Vagina (tissue), 2 donors: ENCODE results near the gene HOXD13. TPM values are rescaled to one million over a fixed set of nuclear protein-coding genes. Genes with fewer than 3 reads are reported as not detected.

Source experiments
- DNase-seq, 2 donors: peaks; one replicate each; pipeline ENCODE4 v3.0.0-alpha.2; 2017; ENCODE audit errors: extremely low spot score in 2 of 2
- H3K27ac ChIP-seq: fragments of 200-600 bp; sonication (generic); one replicate; pipeline ENCODE4 v1.5.1; 2019
- H3K27me3 ChIP-seq: fragments of 200-600 bp; sonication (generic); one replicate; pipeline ENCODE4 v1.5.1; 2019
- H3K36me3 ChIP-seq, 2 donors: fragments of 200-600 bp; sonication (generic); one replicate each; pipeline ENCODE4 v1.5.1; 2017 to 2019
- H3K4me1 ChIP-seq: fragments of 200-600 bp; sonication (generic); one replicate; pipeline ENCODE4 v1.5.1; 2019
- H3K4me3 ChIP-seq, 2 donors: fragments of 200-600 bp; sonication (generic); 1 replicate in 1 of 2; 2 replicates in 1 of 2; pipeline ENCODE4 v1.5.1; 2016 to 2019
- H3K9me3 ChIP-seq: fragments of 200-600 bp; sonication (generic); one replicate; pipeline ENCODE4 v1.5.1; 2019
- POLR2A ChIP-seq, 2 donors: fragments of 450-650 bp; IDR thresholded peaks; one replicate each; pipeline ENCODE4 v1.6.1; 2017; ENCODE audit warnings: antibody characterized with exemption in 2 of 2, mild to moderate bottlenecking in 2 of 2, moderate library complexity in 2 of 2
- POLR2AphosphoS5 ChIP-seq, 2 donors: sonication (generic); formaldehyde crosslinking; IDR thresholded peaks; one replicate each; pipeline ENCODE4 v1.9.0; 2017; ENCODE audit warnings: antibody characterized with exemption in 2 of 2, mild to moderate bottlenecking in 2 of 2, low read depth in 1 of 2; ENCODE audit not compliant: insufficient read depth in 1 of 2
- intact Hi-C: fragments of 100-400 bp; cut with DNase I; formaldehyde crosslinking; loops from one replicate; pipeline ENCODE4 v1.15.1; 2023
- total RNA-seq: library from RNA; depleted of rRNA; stranded (reverse); fragments of >200 nt; gene quantifications from one replicate; pipeline ENCODE4 v1.2.3, GENCODE V29; 2016
- TF ChIP-seq, protein P1 (sequence below), 3 experiments: fragments of 450-650 bp in 2 of 3; fragments of 200-600 bp in 1 of 3; sonication (generic) in 1 of 3; IDR thresholded peaks; one replicate each; pipeline ENCODE4 v1.5.1; 2017 to 2019; ENCODE audit warnings: antibody characterized with exemption in 3 of 3, mild to moderate bottlenecking in 2 of 3, moderate library complexity in 2 of 3

HOXD13 gene
- total RNA-seq, 1 donor from 2014 or later: 15.7 TPM

DNA sequence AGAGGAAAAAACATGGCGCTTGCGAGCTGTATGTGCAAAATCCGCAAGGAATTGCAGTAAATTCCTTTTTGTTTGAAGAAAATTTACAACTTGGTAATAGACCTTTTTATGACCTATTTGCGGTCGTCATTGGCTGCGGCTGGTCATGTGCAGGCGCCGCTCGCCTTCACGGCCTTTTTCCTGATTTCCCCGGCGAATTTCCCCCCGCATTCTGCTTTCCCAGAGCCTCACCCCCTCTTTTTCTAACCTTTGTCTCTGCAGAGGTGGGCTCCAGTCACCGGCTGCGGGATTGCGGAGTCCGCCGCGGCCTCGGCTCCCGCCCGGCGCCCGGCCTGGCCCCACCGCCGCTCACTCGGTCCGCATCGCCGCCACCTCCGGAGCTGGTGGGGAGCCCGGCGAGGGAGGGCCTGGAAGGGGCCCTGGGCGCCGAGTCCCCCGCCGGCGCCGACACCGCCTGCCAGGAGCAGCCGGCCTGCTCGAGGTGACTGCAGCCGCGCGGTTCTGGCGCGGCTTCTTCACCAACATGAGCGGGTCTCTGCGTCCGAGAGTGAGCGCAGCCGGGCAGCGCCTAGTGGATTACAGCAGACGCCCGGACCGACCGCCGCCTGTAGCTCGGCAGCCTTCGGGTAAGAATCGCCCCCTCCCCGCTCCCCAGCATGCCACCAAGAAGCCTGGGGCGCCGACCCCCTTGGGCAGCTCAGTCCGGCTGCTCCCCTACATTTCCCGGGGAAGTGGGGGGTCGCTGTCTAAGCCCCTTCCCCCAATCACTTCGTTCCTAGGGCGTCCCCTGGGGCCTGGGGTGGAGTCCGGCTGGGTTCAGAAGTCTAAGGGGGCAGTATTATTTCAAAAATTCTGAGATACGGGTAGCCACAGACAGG lies 44.1 kb downstream of the HOXD13 start:
- H3K9me3 ChIP-seq: no peaks in the 10 kb centered on the region
- H3K27me3 ChIP-seq: no peaks in the 10 kb centered on the region
- intact Hi-C loops: no loop called here
- no peaks in the 10 kb centered on the region for H3K36me3 ChIP-seq
- peaks cover 23% of the 10 kb centered on the region for H3K4me1 ChIP-seq
- TF ChIP-seq, protein P1, sequence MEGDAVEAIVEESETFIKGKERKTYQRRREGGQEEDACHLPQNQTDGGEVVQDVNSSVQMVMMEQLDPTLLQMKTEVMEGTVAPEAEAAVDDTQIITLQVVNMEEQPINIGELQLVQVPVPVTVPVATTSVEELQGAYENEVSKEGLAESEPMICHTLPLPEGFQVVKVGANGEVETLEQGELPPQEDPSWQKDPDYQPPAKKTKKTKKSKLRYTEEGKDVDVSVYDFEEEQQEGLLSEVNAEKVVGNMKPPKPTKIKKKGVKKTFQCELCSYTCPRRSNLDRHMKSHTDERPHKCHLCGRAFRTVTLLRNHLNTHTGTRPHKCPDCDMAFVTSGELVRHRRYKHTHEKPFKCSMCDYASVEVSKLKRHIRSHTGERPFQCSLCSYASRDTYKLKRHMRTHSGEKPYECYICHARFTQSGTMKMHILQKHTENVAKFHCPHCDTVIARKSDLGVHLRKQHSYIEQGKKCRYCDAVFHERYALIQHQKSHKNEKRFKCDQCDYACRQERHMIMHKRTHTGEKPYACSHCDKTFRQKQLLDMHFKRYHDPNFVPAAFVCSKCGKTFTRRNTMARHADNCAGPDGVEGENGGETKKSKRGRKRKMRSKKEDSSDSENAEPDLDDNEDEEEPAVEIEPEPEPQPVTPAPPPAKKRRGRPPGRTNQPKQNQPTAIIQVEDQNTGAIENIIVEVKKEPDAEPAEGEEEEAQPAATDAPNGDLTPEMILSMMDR (IDR thresholded peaks at IDR 0.05): no peak
- TF ChIP-seq POLR2A (IDR thresholded peaks at IDR 0.05) (no peak), POLR2AphosphoS5 (IDR thresholded peaks at IDR 0.05; ENCODE audit: insufficient read depth in 1 of 2, low read depth in 1 of 2) (peak in 1 of 2 donors; percentile 4)
- H3K27ac ChIP-seq: peak overlapping the region; percentile 83
- no peak for DNase-seq
- peak overlapping the region; percentile 40 to 51 for H3K4me3 ChIP-seq

DNA sequence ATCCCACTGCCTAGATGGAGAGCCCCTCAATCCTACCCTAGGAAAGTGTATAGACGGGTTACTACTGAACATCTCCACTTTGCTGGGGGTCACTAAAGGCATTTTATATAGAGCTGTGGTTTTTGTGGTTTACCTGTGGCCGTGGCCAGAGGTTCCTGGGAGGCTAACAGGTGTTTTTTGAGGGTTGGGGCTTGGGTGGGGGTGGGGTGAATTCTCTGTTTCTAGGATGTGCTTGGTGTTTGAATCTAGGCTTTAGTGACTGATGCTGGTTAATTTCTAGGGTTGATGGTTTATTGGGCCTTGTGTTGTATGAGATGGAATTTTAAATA lies 44.7 kb downstream of the HOXD13 start:
- H3K27ac ChIP-seq: peak overlapping the region; percentile 83
- DNase-seq: no peak
- no peaks in the 10 kb centered on the region for H3K36me3 ChIP-seq
- H3K9me3 ChIP-seq: no peaks in the 10 kb centered on the region
- H3K27me3 ChIP-seq: no peaks in the 10 kb centered on the region
- peaks cover 21% of the 10 kb centered on the region for H3K4me1 ChIP-seq
- H3K4me3 ChIP-seq: peak overlapping the region; percentile 40 to 51
- TF ChIP-seq POLR2AphosphoS5 (IDR thresholded peaks at IDR 0.05; ENCODE audit: insufficient read depth in 1 of 2, low read depth in 1 of 2): no peak
- TF ChIP-seq, protein P1 (IDR thresholded peaks at IDR 0.05): no peak
- TF ChIP-seq POLR2A (IDR thresholded peaks at IDR 0.05): no peak
- intact Hi-C loops: no loop called here

DNA sequence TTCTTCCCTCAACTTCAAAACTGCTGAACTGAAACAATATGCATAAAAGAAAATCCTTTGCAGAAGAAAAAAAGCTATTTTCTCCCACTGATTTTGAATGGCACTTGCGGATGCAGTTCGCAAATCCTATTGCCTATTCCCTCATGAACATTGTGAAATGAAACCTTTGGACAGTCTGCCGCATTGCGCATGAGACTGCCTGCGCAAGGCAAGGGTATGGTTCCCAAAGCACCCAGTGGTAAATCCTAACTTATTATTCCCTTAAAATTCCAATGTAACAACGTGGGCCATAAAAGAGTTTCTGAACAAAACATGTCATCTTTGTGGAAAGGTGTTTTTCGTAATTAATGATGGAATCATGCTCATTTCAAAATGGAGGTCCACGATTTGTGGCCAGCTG lies 45.4 kb downstream of the HOXD13 start:
- intact Hi-C loops: no loop called here
- peaks cover 18% of the 10 kb centered on the region for H3K4me1 ChIP-seq
- no peaks in the 10 kb centered on the region for H3K27me3 ChIP-seq
- H3K36me3 ChIP-seq: no peaks in the 10 kb centered on the region
- H3K27ac ChIP-seq: no peak overlapping the region
- peak overlapping the region; percentile 17 to 51 for H3K4me3 ChIP-seq
- H3K9me3 ChIP-seq: no peaks in the 10 kb centered on the region
- TF ChIP-seq POLR2AphosphoS5 (IDR thresholded peaks at IDR 0.05; ENCODE audit: insufficient read depth in 1 of 2, low read depth in 1 of 2) (no peak), POLR2A (IDR thresholded peaks at IDR 0.05) (no peak)
- TF ChIP-seq, protein P1 (IDR thresholded peaks at IDR 0.05): no peak
- DNase-seq: no peak

DNA sequence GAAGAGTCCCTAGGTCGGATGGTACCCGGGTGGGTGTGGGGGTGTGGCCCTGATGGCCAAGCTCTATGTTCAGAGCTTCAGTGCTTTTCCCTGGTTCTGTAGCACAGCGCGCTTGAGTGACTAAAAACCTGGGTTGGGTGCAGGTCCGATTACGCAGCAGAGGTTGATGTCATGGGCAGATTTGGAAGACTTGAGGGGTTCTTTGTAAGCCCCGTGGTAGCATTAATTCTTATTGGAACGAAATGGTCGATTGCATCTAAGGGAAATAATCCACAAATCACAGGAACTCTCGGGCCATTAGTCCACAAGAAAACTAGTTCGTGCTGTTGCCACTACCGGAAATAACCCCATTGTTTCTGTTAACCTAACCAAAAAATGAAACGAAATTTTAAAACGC lies 46.0 kb downstream of the HOXD13 start:
- DNase-seq: no peak
- peak overlapping the region; percentile 57 for H3K27ac ChIP-seq

More for the DNA sequence above, 46.0 kb downstream of the HOXD13 start:
- intact Hi-C loops: no loop called here
- Histone ChIP-seq H3K4me3 (peak overlapping the region; percentile 17 to 42), H3K9me3 (no peaks in the 10 kb centered on the region), H3K4me1 (peaks cover 18% of the 10 kb centered on the region), H3K27me3 (no peaks in the 10 kb centered on the region), H3K36me3 (no peaks in the 10 kb centered on the region)
- TF ChIP-seq, protein P1 (IDR thresholded peaks at IDR 0.05): no peak
- TF ChIP-seq POLR2A (IDR thresholded peaks at IDR 0.05): no peak
- TF ChIP-seq POLR2AphosphoS5 (IDR thresholded peaks at IDR 0.05; ENCODE audit: insufficient read depth in 1 of 2, low read depth in 1 of 2): no peak
